C4-2B (cell line): ENCODE data around the gene THOP1.

Experiments
- CTCF ChIP-seq: fragments of 450-650 bp; conservative IDR thresholded peaks from 2 replicates; pipeline ENCODE4 v1.5.1; 2017; ENCODE audit warnings: mild to moderate bottlenecking
- ZFX ChIP-seq: fragments of 450-650 bp; IDR thresholded peaks from 2 replicates; pipeline ENCODE4 v1.6.1; 2017

GRCh38 chr19:2743099-2743498 is 42.2 kb upstream of the THOP1 start:
- TF ChIP-seq CTCF (no peak), ZFX (no peak)
